ENCODE data around the gene TBC1D5.
"Not testable (repeated sequence)": the region's sequence is repeated elsewhere in the genome, so short reads cannot be mapped to it uniquely, and the experiment has no call there.

TBC1D5 gene

DNA sequence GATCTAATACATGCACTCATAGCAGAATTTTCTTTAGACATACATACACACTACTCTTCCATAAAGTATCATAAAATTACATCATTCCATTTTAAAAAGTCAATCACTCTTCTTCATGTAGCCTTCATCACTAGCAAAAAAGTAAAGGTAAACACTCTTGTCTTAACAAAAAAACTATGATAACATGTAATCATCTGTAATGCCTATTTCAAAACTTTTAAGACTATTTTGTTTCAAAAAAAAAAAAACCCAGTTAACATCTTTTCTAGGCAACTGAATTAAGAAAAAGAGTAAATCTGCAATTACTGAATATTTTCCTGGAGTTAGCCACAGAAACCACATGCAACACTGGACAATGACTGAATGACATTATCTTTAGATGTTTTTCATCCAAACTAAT is 4.8 kb downstream of the TBC1D5 start:
- H3K36me3 ChIP-seq (ENCODE audit: control insufficient read depth, low read length) = peaks cover 25% of the 10 kb centered on the region
- H3K27ac ChIP-seq (ENCODE audit: low read depth, low read length) = no peak overlapping the region
- peaks cover 91% of the 10 kb centered on the region for H3K79me2 ChIP-seq (ENCODE audit: control insufficient read depth, low read length)
- H4K20me1 ChIP-seq (ENCODE audit: control insufficient read depth, insufficient read depth, low read depth, low read length) = no peaks in the 10 kb centered on the region
- H3K9me2 ChIP-seq (replicated peaks; ENCODE audit: control insufficient read depth, low read length) = no peaks in the 10 kb centered on the region
- peaks cover 34% of the 10 kb centered on the region for H3K4me1 ChIP-seq (ENCODE audit: control insufficient read depth, low read length)
- no peaks in the 10 kb centered on the region for H3K27me3 ChIP-seq (ENCODE audit: control insufficient read depth, low read length)
- H3K9me3 ChIP-seq (ENCODE audit: control insufficient read depth, insufficient read depth, low read length) = no peaks in the 10 kb centered on the region
- peak overlapping the region; percentile 4 for H3K4me3 ChIP-seq (ENCODE audit: low read length)
- no peak for TF ChIP-seq EZH2phosphoT487 (IDR thresholded peaks at IDR 0.05; ENCODE audit: borderline replicate concordance, low read length)
- TF ChIP-seq CTCF (IDR thresholded peaks at IDR 0.05; ENCODE audit: low read depth, low read length, poor library complexity, severe bottlenecking) = no peak
- H3K4me2 ChIP-seq (ENCODE audit: low read length) = peak overlapping the region; percentile 82
- H3F3A ChIP-seq (ENCODE audit: control insufficient read depth, insufficient read depth) = peaks cover 22% of the 10 kb centered on the region

GRCh38 chr3:17735362-17735761 is 7.1 kb downstream of the TBC1D5 start:
- not testable (repeated sequence) for H4K20me1 ChIP-seq (ENCODE audit: control insufficient read depth, insufficient read depth, low read depth, low read length); H3F3A ChIP-seq (ENCODE audit: control insufficient read depth, insufficient read depth); H3K27me3 ChIP-seq (ENCODE audit: control insufficient read depth, low read length); H3K27ac ChIP-seq (ENCODE audit: low read depth, low read length); H3K4me2 ChIP-seq (ENCODE audit: low read length); H3K9me2 ChIP-seq (replicated peaks; ENCODE audit: control insufficient read depth, low read length); H3K9me3 ChIP-seq (ENCODE audit: control insufficient read depth, insufficient read depth, low read length); H3K4me3 ChIP-seq (ENCODE audit: low read length)
- Histone ChIP-seq H3K36me3 (ENCODE audit: control insufficient read depth, low read length) (peaks cover 38% of the 10 kb centered on the region), H3K4me1 (ENCODE audit: control insufficient read depth, low read length) (peaks cover 27% of the 10 kb centered on the region), H3K79me2 (ENCODE audit: control insufficient read depth, low read length) (peaks cover 84% of the 10 kb centered on the region)

GRCh38 chr3:17733768-17734167 is 8.7 kb downstream of the TBC1D5 start:
- no peak for TF ChIP-seq EZH2phosphoT487 (IDR thresholded peaks at IDR 0.05; ENCODE audit: borderline replicate concordance, low read length)
- TF ChIP-seq CTCF (IDR thresholded peaks at IDR 0.05; ENCODE audit: low read depth, low read length, poor library complexity, severe bottlenecking) = no peak
- Histone ChIP-seq H3K9me3 (ENCODE audit: control insufficient read depth, insufficient read depth, low read length) (no peaks in the 10 kb centered on the region), H3F3A (ENCODE audit: control insufficient read depth, insufficient read depth) (peaks cover 5% of the 10 kb centered on the region), H3K79me2 (ENCODE audit: control insufficient read depth, low read length) (peaks cover 76% of the 10 kb centered on the region), H3K27me3 (ENCODE audit: control insufficient read depth, low read length) (no peaks in the 10 kb centered on the region), H3K4me2 (ENCODE audit: low read length) (no peak overlapping the region), H3K9me2 (replicated peaks; ENCODE audit: control insufficient read depth, low read length) (no peaks in the 10 kb centered on the region), H3K4me3 (ENCODE audit: low read length) (no peak overlapping the region), H4K20me1 (ENCODE audit: control insufficient read depth, insufficient read depth, low read depth, low read length) (no peaks in the 10 kb centered on the region), H3K36me3 (ENCODE audit: control insufficient read depth, low read length) (peaks cover 45% of the 10 kb centered on the region), H3K27ac (ENCODE audit: low read depth, low read length) (no peak overlapping the region), H3K4me1 (ENCODE audit: control insufficient read depth, low read length) (peaks cover 18% of the 10 kb centered on the region)

- peaks cover 13% of the 10 kb centered on the region for H3K4me1 ChIP-seq (ENCODE audit: control insufficient read depth, low read length)
- H3K79me2 ChIP-seq (ENCODE audit: control insufficient read depth, low read length) = peaks cover 74% of the 10 kb centered on the region
- peaks cover 5% of the 10 kb centered on the region for H3F3A ChIP-seq (ENCODE audit: control insufficient read depth, insufficient read depth)
- H3K9me2 ChIP-seq (replicated peaks; ENCODE audit: control insufficient read depth, low read length) = no peaks in the 10 kb centered on the region
- no peaks in the 10 kb centered on the region for H4K20me1 ChIP-seq (ENCODE audit: control insufficient read depth, insufficient read depth, low read depth, low read length)
- peaks cover 48% of the 10 kb centered on the region for H3K36me3 ChIP-seq (ENCODE audit: control insufficient read depth, low read length)
- H3K27me3 ChIP-seq (ENCODE audit: control insufficient read depth, low read length) = no peaks in the 10 kb centered on the region
- H3K27ac ChIP-seq (ENCODE audit: low read depth, low read length) = no peak overlapping the region
- no peaks in the 10 kb centered on the region for H3K9me3 ChIP-seq (ENCODE audit: control insufficient read depth, insufficient read depth, low read length)
- no peak overlapping the region for H3K4me3 ChIP-seq (ENCODE audit: low read length)
- H3K4me2 ChIP-seq (ENCODE audit: low read length) = no peak overlapping the region
- TF ChIP-seq CTCF (IDR thresholded peaks at IDR 0.05; ENCODE audit: low read depth, low read length, poor library complexity, severe bottlenecking) (no peak), EZH2phosphoT487 (IDR thresholded peaks at IDR 0.05; ENCODE audit: borderline replicate concordance, low read length) (no peak)
Observed at GRCh38 chr3:17733215-17733614, 9.2 kb downstream of the TBC1D5 start.
